Stimulated activated CD4-positive, alpha-beta T cell treated with anti-CD3 and anti-CD28 coated beads, Interleukin-12 subunit alpha, Interleukin-12 subunit beta, amount 100 ng/mL, for 24 hours (primary cell): ENCODE results near the gene LTB.

Experiments
- DNase-seq, 2 experiments: peaks; one replicate each; pipeline ENCODE4 v3.0.0-alpha.2; 2020; ENCODE audit warnings: low read depth in 2 of 2

The LTB gene

GRCh38 chr6:31551371-31551770 is 30.9 kb downstream of the LTB start:
- DNase-seq, result peak in 1 of 2 experiments; percentile 56

GRCh38 chr6:31548544-31548873 is 33.7 kb downstream of the LTB start:
- no peak for DNase-seq

- no peak for DNase-seq
Measured at GRCh38 chr6:31547727-31548543, 34.3 kb downstream of the LTB start.

GRCh38 chr6:31546958-31547726 is 35.1 kb downstream of the LTB start, which contains the start of gene NFKBIL1:
NFKBIL1 (plus strand) TSS chr6:31547608; CDS start chr6:31547695, 87 bp downstream.
- DNase-seq, result peak; percentile 88 to 91

- peak; percentile 73 to 91 for DNase-seq
Measured at GRCh38 chr6:31546339-31546957, 35.8 kb downstream of the LTB start, which contains the start of gene ATP6V1G2. ATP6V1G2 (minus strand) TSS chr6:31546608; CDS start chr6:31546559, 49 bp downstream.

- no peak for DNase-seq
Measured at GRCh38 chr6:31545291-31545690, 36.9 kb downstream of the LTB start.

- no peak for DNase-seq
Measured at GRCh38 chr6:31544676-31545075, 37.5 kb downstream of the LTB start.

- no peak for DNase-seq
Measured at GRCh38 chr6:31543639-31544038, 38.6 kb downstream of the LTB start.

- peak; percentile 85 for DNase-seq
Measured at GRCh38 chr6:31541658-31542521, 40.3 kb downstream of the LTB start, which contains the start of gene DDX39B. DDX39B (minus strand) TSS chr6:31542003; CDS start chr6:31540532, 1,471 bp downstream.

GRCh38 chr6:31541059-31541657 is 41.1 kb downstream of the LTB start:
- DNase-seq, result peak in 1 of 2 experiments; percentile 65

- DNase-seq, result no peak
Measured at GRCh38 chr6:31540640-31541039, 41.6 kb downstream of the LTB start.

GRCh38 chr6:31538805-31539400 is 43.3 kb downstream of the LTB start:
- DNase-seq, result no peak

GRCh38 chr6:31535538-31536324 is 46.5 kb downstream of the LTB start:
- no peak for DNase-seq

- DNase-seq, result no peak
Measured at GRCh38 chr6:31534521-31535040, 47.6 kb downstream of the LTB start.

- no peak for DNase-seq
Measured at GRCh38 chr6:31534011-31534410, 48.2 kb downstream of the LTB start.

- DNase-seq, result no peak
Measured at GRCh38 chr6:31533455-31533841, 48.8 kb downstream of the LTB start.

GRCh38 chr6:31532644-31533454 is 49.4 kb downstream of the LTB start:
- DNase-seq, result no peak

GRCh38 chr6:31531771-31532643 is 50.2 kb downstream of the LTB start:
- DNase-seq, result no peak
